Measurements from ENCODE around the gene C9.

- TF ChIP-seq CTCF (IDR thresholded peaks at IDR 0.05) (no peak), POLR2A (IDR thresholded peaks at IDR 0.05) (no peak)
Measured at GRCh38 chr5:39323542-39323941, 40.8 kb downstream of the C9 start.

All from transverse colon (tissue), 3 donors.